OCI-LY3 (cell line): Measurements from ENCODE around the gene FAM76B.

Experiments
- H2AFZ ChIP-seq: fragments of 200-600, 300-600 bp; shearing (Covaris generic); 2 replicates; pipeline ENCODE4 v1.6.0; 2014; ENCODE audit warnings: antibody characterized with exemption, low read depth, low read length
- H3K27ac ChIP-seq: fragments of 200-600, 300-600 bp; sonication (generic); 2 replicates; pipeline ENCODE4 v1.5.1; 2014; ENCODE audit warnings: mild to moderate bottlenecking, low read length, moderate library complexity, mixed read lengths
- H3K27me3 ChIP-seq: fragments of 200-600, 300-600 bp; sonication (generic); 2 replicates; pipeline ENCODE4 v1.6.1; 2014; ENCODE audit warnings: low read depth, low read length, mixed read lengths
- H3K36me3 ChIP-seq: fragments of 200-600, 300-600 bp; sonication (generic); replicated peaks from 2 replicates; pipeline ENCODE3; 2014; ENCODE audit warnings: low read depth, low read length, mixed read lengths
- H3K4me1 ChIP-seq: fragments of 300-600, 200-600 bp; sonication (generic); 2 replicates; pipeline ENCODE4 v1.6.1; 2014; ENCODE audit warnings: low read length, mixed read lengths
- H3K4me2 ChIP-seq: fragments of 200-600, 300-600 bp; sonication (generic); 2 replicates; pipeline ENCODE4 v1.6.1; 2014; ENCODE audit warnings: low read length, mixed read lengths
- H3K4me3 ChIP-seq: fragments of 300-600, 200-600 bp; sonication (generic); 2 replicates; pipeline ENCODE4 v1.5.1; 2014; ENCODE audit warnings: antibody characterized with exemption, mild to moderate bottlenecking, low read length, moderate library complexity
- H3K79me2 ChIP-seq: fragments of 300-600, 200-600 bp; shearing (Covaris generic); 2 replicates; pipeline ENCODE4 v1.6.1; 2014; ENCODE audit warnings: mild to moderate bottlenecking, low read length, mixed read lengths
- H3K9ac ChIP-seq: fragments of 300-600, 200-600 bp; shearing (Covaris generic); 2 replicates; pipeline ENCODE4 v1.6.0; 2014; ENCODE audit warnings: mild to moderate bottlenecking, low read length, moderate library complexity
- H3K9me3 ChIP-seq: fragments of 200-600, 300-600 bp; shearing (Covaris generic); 2 replicates; pipeline ENCODE4 v1.6.1; 2014; ENCODE audit warnings: low read length, mixed read lengths; ENCODE audit not compliant: insufficient read depth
- H4K20me1 ChIP-seq: fragments of 200-600, 300-600 bp; sonication (generic); 2 replicates; pipeline ENCODE4 v1.6.1; 2016; ENCODE audit warnings: low read length, mixed read lengths; ENCODE audit not compliant: insufficient read depth
- CTCF ChIP-seq: fragments of 200-600, 300-600 bp; sonication (generic); IDR thresholded peaks from 2 replicates; pipeline ENCODE4 v1.5.1; 2014; ENCODE audit warnings: antibody characterized with exemption, low read length, low read depth
- EZH2phosphoT487 ChIP-seq: fragments of 200-600 bp; shearing (Covaris generic); IDR thresholded peaks from 2 replicates; pipeline ENCODE4 v1.6.1; 2018; ENCODE audit warnings: antibody characterized with exemption, mixed run types, low read depth

Gene FAM76B

DNA sequence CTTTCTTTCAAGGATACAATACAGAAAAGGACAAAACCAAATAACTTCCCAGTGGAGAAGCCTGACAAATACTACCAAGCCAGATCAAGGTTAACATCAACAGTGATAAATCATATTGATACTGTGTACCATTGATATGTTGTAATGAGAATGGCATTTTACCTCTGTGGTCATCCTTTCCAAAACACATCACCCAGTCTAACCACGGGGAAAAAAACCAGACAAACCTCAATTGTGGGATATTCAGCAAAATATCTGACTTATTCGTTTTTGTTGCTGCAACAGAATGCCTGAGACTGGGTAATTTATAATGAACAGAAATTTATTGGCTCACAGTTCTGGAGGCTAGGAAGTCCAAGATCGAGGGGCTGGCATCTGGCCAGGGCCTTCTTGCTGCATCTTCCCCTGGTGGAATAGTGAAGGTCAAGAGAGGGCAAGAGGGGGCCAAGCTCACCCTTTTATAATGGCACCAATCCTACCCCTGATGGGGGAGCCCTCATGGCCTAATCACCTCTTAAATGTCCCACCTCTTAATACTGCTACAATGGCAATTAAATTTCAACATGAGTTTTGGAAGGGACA lies 66.1 kb downstream of the FAM76B start:
- peaks cover 4% of the 10 kb centered on the region; the same call in 1 of the 2 replicates for H3K4me1 ChIP-seq
- TF ChIP-seq EZH2phosphoT487 (no peak), CTCF (no peak)
- no peaks in the 10 kb centered on the region for H3K9me3 ChIP-seq
- no peak overlapping the region for H3K9ac ChIP-seq
- no peaks in the 10 kb centered on the region for H3K27me3 ChIP-seq
- no peak overlapping the region for H2AFZ ChIP-seq
- H3K79me2 ChIP-seq: no peaks in the 10 kb centered on the region
- H3K4me2 ChIP-seq: no peak overlapping the region
- H3K4me3 ChIP-seq: no peak overlapping the region
- no peaks in the 10 kb centered on the region for H3K36me3 ChIP-seq
- H3K27ac ChIP-seq: no peak overlapping the region
- H4K20me1 ChIP-seq: no peaks in the 10 kb centered on the region

DNA sequence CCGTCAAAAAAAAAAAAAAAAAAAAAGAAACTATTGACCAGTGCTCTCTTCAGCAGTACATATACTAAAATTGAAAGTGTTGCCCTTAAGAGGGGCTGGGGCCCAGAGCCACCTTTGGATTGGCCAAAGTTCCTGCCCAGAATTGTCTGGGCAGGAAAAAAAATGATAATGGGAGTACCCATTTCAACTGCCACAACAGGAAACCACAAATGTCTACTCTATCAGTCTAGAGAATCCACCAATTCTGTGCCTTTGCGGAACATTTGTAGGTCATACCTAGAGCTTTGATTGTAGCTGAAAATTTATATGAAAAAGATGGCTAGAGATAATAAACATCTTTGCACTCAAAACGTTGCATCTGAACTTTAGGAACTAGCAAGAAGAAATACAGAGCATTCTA lies 69.4 kb downstream of the FAM76B start:
- H3K36me3 ChIP-seq: no peaks in the 10 kb centered on the region
- no peak overlapping the region for H3K9ac ChIP-seq
- H3K4me1 ChIP-seq: peaks cover 17% of the 10 kb centered on the region
- no peaks in the 10 kb centered on the region for H3K27me3 ChIP-seq
- no peaks in the 10 kb centered on the region for H3K9me3 ChIP-seq
- no peak overlapping the region for H3K27ac ChIP-seq
- TF ChIP-seq CTCF (no peak), EZH2phosphoT487 (no peak)
- peak overlapping the region; percentile 64 for H3K4me2 ChIP-seq
- H3K4me3 ChIP-seq: peak overlapping the region; percentile 66
- no peaks in the 10 kb centered on the region for H3K79me2 ChIP-seq
- no peaks in the 10 kb centered on the region for H4K20me1 ChIP-seq
- H2AFZ ChIP-seq: no peak overlapping the region
